Heart left ventricle (tissue), 16 donors: ENCODE measurements around the gene PI4KA. TPM values are rescaled to one million over a fixed set of nuclear protein-coding genes. Genes with fewer than 3 reads are reported as not detected.

Experiments
- ATAC-seq, 4 donors: fragments of 200-7000 bp; cut with Tn5 transposase; one replicate each; pipeline ENCODE4 v1.9.1; 2020 to 2022; ENCODE audit warnings: moderate library complexity in 4 of 4, mild to moderate bottlenecking in 3 of 4, moderate number of reproducible peaks in 1 of 4
- DNase-seq, 5 donors: peaks; one replicate each; pipeline ENCODE4 v3.0.0-alpha.2; 2020
- H3K27ac ChIP-seq, 12 donors: fragments of 200-600 bp; sonication (generic) in 4 of 12; one replicate each; pipeline versions ENCODE4 v1.5.0 to v1.8.0; 2016 to 2022; ENCODE audit warnings: mild to moderate bottlenecking in 2 of 12
- H3K27me3 ChIP-seq, 9 donors: fragments of 200-600 bp; sonication (generic) in 2 of 9; one replicate each; pipeline versions ENCODE4 v1.5.1 to v1.8.0; 2016 to 2022; ENCODE audit warnings: mild to moderate bottlenecking in 3 of 9
- H3K36me3 ChIP-seq, 9 donors: fragments of 200-600 bp; sonication (generic) in 2 of 9; one replicate each; pipeline versions ENCODE4 v1.5.0 to v1.8.0; 2018 to 2022; ENCODE audit warnings: mild to moderate bottlenecking in 2 of 9
- H3K4me1 ChIP-seq, 12 donors: fragments of 200-600 bp; sonication (generic) in 4 of 12; one replicate each; pipeline versions ENCODE4 v1.5.0 to v1.8.0; 2016 to 2022; ENCODE audit warnings: mild to moderate bottlenecking in 3 of 12
- H3K4me3 ChIP-seq, 12 donors: fragments of 200-600 bp; sonication (generic) in 4 of 12; one replicate each; pipeline versions ENCODE4 v1.5.0 to v1.8.0; 2017 to 2022; ENCODE audit warnings: mild to moderate bottlenecking in 9 of 12, moderate library complexity in 4 of 12
- H3K9me3 ChIP-seq, 12 donors: fragments of 200-600 bp; sonication (generic) in 4 of 12; one replicate each; pipeline versions ENCODE4 v1.5.0 to v1.8.0; 2016 to 2022; ENCODE audit warnings: mild to moderate bottlenecking in 1 of 12
- CTCF ChIP-seq, 12 donors: fragments of 200-600 bp; sonication (generic) in 4 of 12; IDR thresholded peaks; one replicate each; pipeline versions ENCODE4 v1.5.0 to v1.8.0; 2018 to 2022; ENCODE audit warnings: antibody characterized with exemption in 12 of 12, mild to moderate bottlenecking in 5 of 12
- POLR2A ChIP-seq, 2 donors: fragments of 450-650 bp; IDR thresholded peaks; one replicate each; pipeline ENCODE4 v1.6.1; 2017; ENCODE audit warnings: antibody characterized with exemption in 2 of 2, mild to moderate bottlenecking in 2 of 2, moderate library complexity in 2 of 2
- WGBS, 4 donors: extraction: QIAGEN DNeasy Blood & Tissue Kit in 2 of 4; methylation state at CpG; one replicate each; pipeline versions ENCODE4 v1.1.5 to v1.1.7; 2013 to 2018; 5-methylcytosine and 5-hydroxymethylcytosine counted together
- intact Hi-C, 10 donors: fragments of 100-400 bp; cut with DNase I; formaldehyde crosslinking; loops; one replicate each; pipeline versions ENCODE4 v1.11.1 to v1.14.2; 2022
- polyA plus RNA-seq, 2 donors: library from polyadenylated mRNA; stranded (reverse); fragments of 200-250 nt; gene quantifications; one replicate each; pipeline ENCODE4 v1.2.3, GENCODE V29; 2013
- total RNA-seq, 9 donors: library from RNA; depleted of rRNA in 2 of 9; stranded (reverse); fragments of >200 nt in 2 of 9; fragmentation: NEBNext Ultra II Directional in 3 of 9; extraction: Animal tissue kit (Norgen Biotek cat#: 25700) in 3 of 9; gene quantifications; one replicate each; pipeline versions ENCODE4 v1.1.0 to v1.2.4, GENCODE V29; 2016 to 2023
- donor health status: ischemic (EF 13 %, LVEDD 7.1; RV severe dilation, severe dysfunction).
- donor health status: healthy with polysubstance abuse.
- donor health status: DM: no; HTN: yes; CAD: no.
- donor health status: DM: no; HTN: no; CAD: no.
- donor health status: ischemic (EF 25% LVEDD 6.9; RV normal size, moderate dysfunction).
- donor health status: ischemic (EF 25% LVEDD 5.7; RV mildly dilated, moderate dysfunction).
- donor health status: healthy.
- donor health status: DM: yes; HTN: yes; CAD: no.
- donor health status: ischemic (EF 35%, LVEDD 5.7; RV mildly dilated, moderate dysfunction).
- donor health status: nonischemic (EF 11% LVEDD 7.7; RV severe dilation, severe dysfunction).
- donor health status: DM: yes; HTN: yes; CAD: no.
- donor health status: PGD.
- donor health status: ischemic (EF 29% LVEDD 5.4; RV normal size, mild dysfunction).
- donor health status: nonischemic (EF 23%, LVEDD 6.1; RV moderate dilation, normal function).

PI4KA gene
- total and polyA plus RNA-seq, 11 donors: 20.6 to 66.4 (median 46.9) TPM

- 78 to 92% (median 84%) methylated on average over 6 of the region's 6 CpGs for WGBS, 4 donors
- no peaks in the 10 kb centered on the region for H3K9me3 ChIP-seq
- H3K27ac ChIP-seq: no peak overlapping the region
- no peaks in the 10 kb centered on the region for H3K27me3 ChIP-seq
- no peak overlapping the region for H3K4me3 ChIP-seq
- intact Hi-C loops: no loop called here
- H3K36me3 ChIP-seq: peaks cover 4 to 100% (median 98%) of the 10 kb centered on the region in 9 donors
- TF ChIP-seq CTCF (IDR thresholded peaks at IDR 0.05): no peak
- TF ChIP-seq POLR2A (IDR thresholded peaks at IDR 0.05): no peak
- ATAC-seq (no peak), DNase-seq (no peak)
- no peaks in the 10 kb centered on the region for H3K4me1 ChIP-seq
These were observed 56.2 kb downstream of the PI4KA start for GRCh38 chr22:20802452-20802851.

GRCh38 chr22:20799449-20799848 lies 59.2 kb downstream of the PI4KA start:
- H3K27ac ChIP-seq: no peak overlapping the region
- H3K4me3 ChIP-seq: no peak overlapping the region
- TF ChIP-seq POLR2A (IDR thresholded peaks at IDR 0.05) (no peak), CTCF (IDR thresholded peaks at IDR 0.05) (no peak)
- 86 to 90% (median 88%) methylated on average over 8 of the region's 8 CpGs for WGBS, 4 donors
- H3K9me3 ChIP-seq: no peaks in the 10 kb centered on the region
- ATAC-seq: no peak
- intact Hi-C loops: no loop called here
- no peaks in the 10 kb centered on the region for H3K4me1 ChIP-seq
- peaks cover 4 to 100% (median 95%) of the 10 kb centered on the region in 9 donors for H3K36me3 ChIP-seq
- H3K27me3 ChIP-seq: no peaks in the 10 kb centered on the region
- DNase-seq: no peak

- DNase-seq: no peak
These were observed 59.6 kb downstream of the PI4KA start for GRCh38 chr22:20798974-20799373.

GRCh38 chr22:20798218-20798617 lies 60.4 kb downstream of the PI4KA start:
- intact Hi-C loops: no loop called here
- Histone ChIP-seq H3K4me3 (no peak overlapping the region), H3K27ac (no peak overlapping the region), H3K9me3 (no peaks in the 10 kb centered on the region), H3K4me1 (no peaks in the 10 kb centered on the region), H3K36me3 (peaks cover 4 to 100% (median 90%) of the 10 kb centered on the region in 9 donors), H3K27me3 (no peaks in the 10 kb centered on the region)
- ATAC-seq (no peak), DNase-seq (no peak)
- TF ChIP-seq POLR2A (IDR thresholded peaks at IDR 0.05) (no peak), CTCF (IDR thresholded peaks at IDR 0.05) (no peak)
- WGBS, 4 donors: 94 to 98% (median 96%) methylated on average over 5 of the region's 5 CpGs

More at GRCh38 chr22:20798974-20799373, 59.6 kb downstream of the PI4KA start:
- peaks cover 4 to 100% (median 95%) of the 10 kb centered on the region in 9 donors for H3K36me3 ChIP-seq
- no peaks in the 10 kb centered on the region for H3K9me3 ChIP-seq
- H3K4me1 ChIP-seq: no peaks in the 10 kb centered on the region
- WGBS, 4 donors: 87 to 91% (median 89%) methylated on average over 10 of the region's 10 CpGs
- no peaks in the 10 kb centered on the region for H3K27me3 ChIP-seq
- H3K27ac ChIP-seq: no peak overlapping the region
- no peak overlapping the region for H3K4me3 ChIP-seq
- no peak for ATAC-seq
- intact Hi-C loops: no loop called here
- TF ChIP-seq POLR2A (IDR thresholded peaks at IDR 0.05) (no peak), CTCF (IDR thresholded peaks at IDR 0.05) (no peak)
